NCI-H510A treated with DMSO at 0.1 percent for 48 hours (cell line): ENCODE measurements around the gene FBXW12.
A peak's percentile ranks its signal among the peaks of the same experiment; 100 is the strongest.
"Not testable (repeated sequence)": the region's sequence is repeated elsewhere in the genome, so short reads cannot be mapped to it uniquely, and the experiment has no call there.

Experiments
- DNase-seq: peaks from one replicate; lab custom pipeline; 2025; lab: John Stamatoyannopoulos, UW

Gene FBXW12

DNA sequence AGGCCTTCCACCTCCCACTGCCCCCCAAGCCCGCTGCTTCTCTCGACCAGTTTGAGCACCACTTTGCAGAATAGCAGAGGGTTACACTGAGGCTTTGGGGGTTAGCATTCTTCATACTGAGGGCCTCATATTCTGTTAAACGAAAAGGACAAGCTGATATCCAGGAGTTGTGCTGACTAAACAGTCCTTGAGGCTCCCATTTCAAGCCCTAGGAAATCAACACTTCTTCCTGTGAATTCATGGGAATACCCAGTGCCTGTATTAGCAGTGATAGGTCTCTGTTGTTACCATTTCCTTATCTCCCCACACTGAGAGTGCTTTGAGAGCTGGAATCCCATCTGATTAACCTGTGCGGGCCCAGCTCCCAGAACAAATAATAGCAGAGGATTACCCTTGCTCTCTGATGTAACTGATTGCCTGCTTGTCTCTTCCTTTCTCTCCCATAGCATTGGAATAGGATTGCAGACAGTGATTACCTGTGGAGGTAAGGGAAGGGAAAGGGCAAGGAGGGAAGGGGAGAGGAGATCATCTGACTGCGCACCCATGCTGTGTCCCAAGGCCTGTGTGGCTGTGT lies 930 bp downstream of the FBXW12 start:
- peak; percentile 59 for DNase-seq

GRCh38 chr3:48387634-48388033 lies 15.6 kb downstream of the FBXW12 start:
- DNase-seq = no peak

DNA sequence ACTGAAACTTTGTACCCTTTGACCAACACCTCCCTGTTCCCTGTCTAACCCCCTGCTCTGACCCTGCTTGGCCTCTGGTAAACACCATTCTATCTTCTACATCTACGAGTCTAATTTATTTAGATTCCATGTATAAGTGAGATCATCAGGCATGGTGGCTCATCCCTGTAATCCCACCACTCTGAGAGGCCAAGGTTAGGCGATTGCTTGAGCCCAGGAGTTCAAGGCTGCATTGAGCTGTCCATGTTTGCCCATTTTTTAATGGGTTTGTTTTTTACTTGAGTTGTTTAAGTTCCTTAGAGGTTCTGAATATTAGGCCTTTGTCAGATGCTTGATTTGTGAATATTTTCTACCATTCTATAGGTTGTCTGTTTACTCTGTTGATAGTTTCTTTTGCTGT lies 16.9 kb downstream of the FBXW12 start:
- DNase-seq = no peak

DNA sequence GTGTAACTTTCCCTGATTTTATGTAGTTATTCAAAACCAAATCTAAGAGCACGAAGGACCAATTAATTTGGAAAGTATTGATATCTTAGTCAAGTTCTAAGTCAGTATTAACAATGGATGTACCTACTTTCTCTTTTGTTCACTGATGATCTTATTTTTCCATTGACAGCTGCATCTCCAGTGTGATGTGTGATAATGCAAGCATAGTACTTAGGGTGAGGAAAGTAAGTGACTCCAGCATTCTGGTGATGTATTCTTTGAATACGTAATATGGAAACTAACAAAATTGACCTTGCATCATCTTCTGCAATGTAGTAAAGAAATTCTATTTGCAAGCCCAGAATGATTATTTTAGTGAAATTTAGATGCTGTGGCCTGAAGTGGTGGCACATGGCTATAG lies 22.4 kb downstream of the FBXW12 start:
- no peak for DNase-seq

DNA sequence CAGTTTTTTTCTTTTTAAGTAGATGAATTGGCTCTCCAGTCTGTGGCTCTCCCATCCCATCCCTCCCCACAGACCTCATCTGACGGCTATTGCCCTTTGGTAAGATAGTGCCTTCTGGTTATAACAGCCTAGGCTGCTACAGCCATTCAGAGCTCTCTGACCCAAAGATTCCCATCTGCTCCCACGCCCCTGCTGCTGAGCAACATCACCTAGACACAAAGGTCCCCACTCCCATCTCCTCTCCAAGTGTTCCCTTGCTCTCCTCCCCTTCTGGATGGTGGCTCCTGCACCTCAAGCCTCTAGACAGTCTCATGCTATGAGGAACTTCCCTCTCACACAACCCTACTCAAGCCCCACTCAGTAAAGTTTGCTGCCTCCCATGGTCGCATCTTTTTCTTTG lies 23.7 kb downstream of the FBXW12 start:
- DNase-seq = no peak

DNA sequence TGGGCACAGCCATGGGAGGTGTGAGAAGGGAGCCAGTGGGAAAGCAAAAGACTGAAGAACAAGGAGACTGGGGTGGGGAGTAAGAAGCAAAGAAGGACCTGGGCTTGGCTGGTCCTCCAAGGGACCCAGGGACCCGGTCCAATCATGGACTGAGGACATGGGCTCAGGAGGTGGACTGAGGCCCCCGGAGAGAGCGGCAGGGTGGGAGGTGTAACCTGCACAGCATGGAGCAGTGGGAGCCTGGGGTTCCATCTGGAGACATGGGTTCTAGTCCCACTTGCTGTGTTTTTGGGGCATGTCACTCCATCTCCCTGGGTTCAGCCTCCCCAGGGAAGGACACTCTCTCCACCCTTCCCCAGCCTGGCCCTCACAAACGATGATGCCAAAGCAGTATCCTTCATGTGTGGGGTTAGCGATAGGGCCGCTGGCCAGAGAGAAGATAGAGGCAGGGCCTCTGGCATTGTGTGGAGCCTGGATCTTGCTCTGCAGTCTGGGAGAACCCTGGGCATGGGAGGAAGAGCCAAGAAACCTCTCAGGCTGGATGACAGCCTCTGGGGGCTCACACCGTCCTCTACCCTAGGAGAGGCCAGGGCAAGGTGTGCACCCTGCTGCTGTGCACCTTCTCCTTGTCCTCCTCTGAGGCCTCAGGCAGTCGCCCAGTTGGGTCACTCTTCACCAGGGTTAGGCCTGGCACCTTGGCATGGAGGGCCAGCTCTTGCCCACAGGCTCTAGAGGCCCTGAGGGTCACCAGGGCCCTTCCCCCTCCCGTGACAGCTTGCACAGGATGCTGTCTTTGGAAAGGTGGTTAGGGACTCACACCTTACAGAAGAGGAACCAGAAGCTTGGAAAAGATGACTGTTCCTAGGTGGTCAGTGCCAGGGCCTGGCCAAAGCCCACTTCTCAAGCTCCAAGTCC lies 26.0 kb downstream of the FBXW12 start:
- no peak for DNase-seq

- no peak for DNase-seq
These were observed 26.8 kb downstream of the FBXW12 start for GRCh38 chr3:48398701-48399386.

GRCh38 chr3:48399387-48400172 lies 27.6 kb downstream of the FBXW12 start:
- peak; percentile 3 for DNase-seq

DNA sequence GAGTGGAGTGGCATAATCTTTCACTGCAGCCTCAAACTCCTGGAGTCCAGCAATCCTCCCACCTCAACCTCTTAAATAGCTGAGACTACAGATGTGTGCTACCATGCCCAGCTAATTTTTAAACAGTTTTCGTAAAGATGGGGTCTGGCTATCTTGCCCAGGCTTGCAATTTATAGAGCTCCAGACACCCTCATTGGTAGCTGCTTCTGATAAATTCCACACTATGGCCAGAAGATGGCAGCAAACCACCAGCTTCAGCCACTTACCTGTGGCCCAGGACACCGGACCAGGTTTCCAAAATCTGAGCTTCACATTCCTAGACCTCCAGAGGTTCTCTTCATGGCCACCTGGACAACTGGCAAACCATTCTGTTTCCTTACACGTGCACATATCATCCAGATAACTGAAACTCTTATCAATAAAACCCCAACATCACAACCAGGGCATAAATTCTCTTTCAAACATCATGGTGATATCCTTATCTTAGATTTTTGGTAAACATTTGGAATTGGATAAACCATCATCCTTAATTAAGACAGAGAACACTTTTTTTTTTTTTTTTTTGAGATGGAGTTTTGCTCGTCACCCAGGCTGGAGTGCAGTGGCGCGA lies 28.9 kb downstream of the FBXW12 start:
- peak; percentile 2 for DNase-seq

DNA sequence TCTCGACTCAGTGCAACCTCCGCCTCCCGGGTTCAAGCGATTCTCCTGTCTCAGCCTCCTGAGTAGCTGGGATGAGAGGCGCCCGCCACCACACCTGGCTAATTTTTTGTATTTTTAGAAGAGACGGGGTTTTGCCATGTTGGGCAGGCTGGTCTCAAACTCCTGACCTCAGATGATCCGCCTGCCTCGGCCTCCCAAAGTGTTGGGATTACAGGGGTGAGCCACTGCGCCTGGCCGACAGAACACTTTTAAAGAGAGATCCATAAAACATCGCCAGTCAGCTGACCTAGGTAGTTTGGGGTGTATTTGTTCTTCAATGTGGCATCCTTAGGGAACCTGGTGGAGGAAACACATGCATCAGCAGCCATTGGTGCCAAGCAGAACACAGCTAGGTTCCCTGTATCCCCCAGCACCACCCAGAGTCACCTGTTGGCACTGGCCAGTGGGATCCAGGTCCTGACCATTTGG lies 29.4 kb downstream of the FBXW12 start:
- DNase-seq = not testable (repeated sequence)

DNA sequence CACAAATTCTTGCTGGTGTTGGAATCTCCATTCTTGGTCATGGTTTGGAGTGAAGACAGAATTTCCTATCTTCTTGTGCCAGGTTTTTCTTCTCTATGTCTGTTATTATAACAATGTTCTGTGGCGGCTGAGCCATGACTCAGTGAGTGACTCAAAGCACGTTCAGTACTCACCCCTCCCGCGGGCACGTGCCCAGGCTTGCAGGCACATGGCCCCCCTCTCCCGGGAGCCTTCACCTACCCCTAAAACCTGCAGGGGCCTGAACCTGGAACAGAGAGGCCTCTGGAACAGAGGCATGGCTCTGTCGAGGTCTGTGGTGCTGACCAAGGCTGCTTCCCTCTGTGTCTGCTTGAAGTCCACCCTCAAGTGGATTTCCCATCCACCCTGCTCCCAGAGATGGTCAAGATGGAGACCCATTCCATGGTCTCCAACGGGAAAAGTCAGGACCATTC lies 30.3 kb downstream of the FBXW12 start:
- DNase-seq = no peak

DNA sequence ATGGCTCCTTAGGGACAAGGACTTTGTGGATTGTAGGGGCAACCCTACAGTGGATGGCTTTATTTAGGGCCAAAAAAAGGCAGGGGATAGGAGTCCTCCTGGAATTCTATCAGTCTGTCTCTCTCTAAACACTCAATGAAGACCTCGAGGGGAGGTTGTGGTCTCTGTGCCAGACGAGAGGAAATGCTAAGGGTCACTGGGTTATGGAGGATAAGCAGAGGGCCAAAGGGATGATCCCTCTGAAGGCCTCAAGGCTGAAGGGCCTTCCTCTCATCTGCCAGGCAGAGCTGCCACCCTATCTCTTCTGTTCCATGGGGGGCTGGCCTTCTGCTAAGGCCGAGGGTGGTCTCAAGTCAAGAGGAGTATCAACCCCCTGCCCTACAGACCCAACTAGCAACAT lies 30.9 kb downstream of the FBXW12 start:
- no peak for DNase-seq

DNA sequence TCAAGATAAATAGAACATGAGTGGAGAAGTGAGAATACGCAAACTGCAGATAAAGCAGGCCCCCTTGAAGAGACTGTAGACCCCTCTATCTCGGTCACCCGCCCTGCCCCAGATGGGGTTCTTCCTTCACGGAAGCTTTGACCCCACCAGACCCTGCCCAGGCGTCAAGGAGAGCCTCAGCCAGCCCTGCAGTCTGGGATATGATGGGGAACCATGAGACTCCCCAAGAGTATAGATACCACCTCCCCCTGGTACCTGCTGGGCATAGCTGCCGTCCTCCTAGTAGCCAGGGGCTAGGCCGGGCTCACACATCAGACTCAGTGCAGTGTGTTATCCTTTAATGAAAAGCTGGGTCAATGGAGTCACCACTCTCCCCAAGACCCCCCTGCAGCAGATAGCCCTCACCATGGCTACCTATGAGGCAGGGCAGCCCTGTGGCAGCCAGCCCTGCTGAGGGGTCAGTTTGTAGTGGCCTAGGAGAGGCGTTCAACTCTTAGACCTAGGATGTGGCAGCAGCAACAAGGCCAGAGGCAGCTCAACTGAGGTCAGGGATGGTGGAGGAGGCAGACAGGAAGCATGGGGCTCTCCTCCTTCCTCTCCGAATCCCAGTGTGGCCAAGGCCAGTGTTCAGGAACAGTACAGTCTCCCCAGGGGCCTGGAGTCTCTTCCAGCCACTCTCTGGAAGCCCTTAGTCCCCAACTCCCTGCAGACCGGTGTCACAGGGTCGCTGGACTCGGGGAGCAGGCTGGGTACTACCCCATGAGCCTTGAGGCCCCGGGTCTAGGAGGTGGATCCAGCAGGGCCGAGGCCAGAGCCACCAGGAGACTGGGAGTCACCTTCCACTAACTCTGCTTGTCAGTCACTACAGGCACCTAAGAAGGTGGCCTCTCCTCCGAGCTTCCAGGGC lies 31.8 kb downstream of the FBXW12 start:
- DNase-seq = no peak

- DNase-seq = no peak
These were observed 32.7 kb downstream of the FBXW12 start for GRCh38 chr3:48404440-48405342.

DNA sequence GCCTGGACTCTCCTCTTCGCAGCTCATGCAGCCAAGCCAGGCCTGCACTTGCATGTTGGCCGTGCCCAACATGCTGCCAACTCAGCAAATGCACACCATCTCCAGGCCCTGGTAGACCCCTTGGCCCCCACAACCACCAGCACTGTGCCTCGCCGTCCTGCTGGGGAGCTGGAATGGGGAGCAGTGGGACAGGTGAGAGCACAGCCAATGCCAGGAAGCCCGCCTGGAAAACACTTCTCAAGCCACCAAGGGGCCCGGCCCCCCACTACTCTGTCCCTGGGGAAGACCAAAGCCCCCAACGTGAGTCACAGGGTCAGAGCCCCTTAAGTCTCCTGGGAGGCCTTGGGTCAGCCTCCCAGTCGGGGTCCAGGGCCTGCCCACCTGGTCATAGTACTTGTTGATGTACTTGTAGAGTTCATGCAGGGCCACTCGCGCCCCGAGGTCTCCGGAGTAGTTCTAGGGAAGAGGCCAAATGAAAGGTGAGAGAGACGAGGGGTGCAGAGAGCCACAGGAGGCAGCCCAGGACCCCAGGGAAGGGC lies 33.4 kb downstream of the FBXW12 start:
- DNase-seq = no peak

DNA sequence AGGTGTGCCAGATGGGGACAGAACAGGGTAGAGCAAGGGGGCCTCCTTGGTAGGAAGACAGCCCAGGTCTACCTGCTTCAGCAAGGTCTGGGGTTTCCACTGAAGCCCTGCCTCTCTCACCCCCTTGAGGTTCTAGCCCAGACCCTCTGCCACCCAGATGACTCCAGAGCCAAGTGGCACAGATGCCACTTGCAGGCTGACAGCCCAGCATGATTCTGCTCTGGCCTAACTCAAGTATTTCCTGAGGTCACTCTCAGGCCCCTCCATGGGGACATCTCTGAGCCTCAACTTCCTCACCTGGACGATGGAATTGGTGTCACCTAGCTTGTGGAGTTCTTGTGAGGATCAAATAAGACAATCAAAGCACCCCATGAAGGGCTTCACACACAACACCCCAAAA lies 34.0 kb downstream of the FBXW12 start:
- no peak for DNase-seq

GRCh38 chr3:48406443-48407431 lies 34.7 kb downstream of the FBXW12 start:
- DNase-seq = no peak

- DNase-seq = no peak
These were observed 35.6 kb downstream of the FBXW12 start for GRCh38 chr3:48407542-48408099.
